Astrocyte (in vitro differentiated cells and primary cell): ENCODE results near the gene ENTPD2.

Experiments used
- EZH2 ChIP-seq: IDR thresholded peaks from 2 replicates; pipeline ENCODE4 v1.6.1; 2012; ENCODE audit warnings: mild to moderate bottlenecking, low read length, inconsistent platforms; ENCODE audit not compliant: insufficient read depth
- TF ChIP-seq, protein P1 (sequence below): IDR thresholded peaks from 2 replicates; pipeline ENCODE4 v1.5.1; 2011; ENCODE audit warnings: low read depth, mild to moderate bottlenecking, inconsistent platforms, low read length, moderate library complexity; ENCODE audit not compliant: insufficient read depth

DNA sequence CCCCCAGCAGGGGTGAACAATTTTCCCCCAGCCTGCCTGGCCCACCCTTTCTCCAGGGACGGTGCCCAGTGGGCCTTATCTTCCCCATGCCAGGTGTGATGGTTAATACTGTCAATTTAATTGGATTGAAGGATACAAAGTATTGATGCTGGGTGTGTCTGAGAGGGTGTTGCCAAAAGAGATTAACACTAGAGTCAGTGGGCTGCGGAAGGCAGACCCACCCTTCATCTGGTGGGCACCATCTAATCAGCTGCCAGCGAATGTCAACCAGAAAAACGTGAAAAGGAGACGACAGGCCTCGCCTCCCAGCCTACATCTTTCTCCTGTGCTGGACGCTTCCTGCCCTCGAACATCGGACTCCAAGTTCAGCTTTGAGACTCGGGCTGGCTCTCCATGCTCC is 16.4 kb downstream of the ENTPD2 start:
- TF ChIP-seq EZH2 = no peak
- TF ChIP-seq, protein P1, sequence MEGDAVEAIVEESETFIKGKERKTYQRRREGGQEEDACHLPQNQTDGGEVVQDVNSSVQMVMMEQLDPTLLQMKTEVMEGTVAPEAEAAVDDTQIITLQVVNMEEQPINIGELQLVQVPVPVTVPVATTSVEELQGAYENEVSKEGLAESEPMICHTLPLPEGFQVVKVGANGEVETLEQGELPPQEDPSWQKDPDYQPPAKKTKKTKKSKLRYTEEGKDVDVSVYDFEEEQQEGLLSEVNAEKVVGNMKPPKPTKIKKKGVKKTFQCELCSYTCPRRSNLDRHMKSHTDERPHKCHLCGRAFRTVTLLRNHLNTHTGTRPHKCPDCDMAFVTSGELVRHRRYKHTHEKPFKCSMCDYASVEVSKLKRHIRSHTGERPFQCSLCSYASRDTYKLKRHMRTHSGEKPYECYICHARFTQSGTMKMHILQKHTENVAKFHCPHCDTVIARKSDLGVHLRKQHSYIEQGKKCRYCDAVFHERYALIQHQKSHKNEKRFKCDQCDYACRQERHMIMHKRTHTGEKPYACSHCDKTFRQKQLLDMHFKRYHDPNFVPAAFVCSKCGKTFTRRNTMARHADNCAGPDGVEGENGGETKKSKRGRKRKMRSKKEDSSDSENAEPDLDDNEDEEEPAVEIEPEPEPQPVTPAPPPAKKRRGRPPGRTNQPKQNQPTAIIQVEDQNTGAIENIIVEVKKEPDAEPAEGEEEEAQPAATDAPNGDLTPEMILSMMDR = no peak
